HEK293 (cell line): Measurements from ENCODE around the gene ABTB2.

Experiments
- IKZF3 ChIP-seq: fragments of 450-650 bp; IDR thresholded peaks from 2 replicates; pipeline ENCODE4 v1.5.0; 2018; ENCODE audit warnings: missing biosample characterization, mild to moderate bottlenecking, missing genetic modification characterization, moderate library complexity
- KLF10 ChIP-seq: fragments of 450-650 bp; IDR thresholded peaks from 2 replicates; pipeline ENCODE4 v1.5.1; 2018; ENCODE audit warnings: missing biosample characterization, mild to moderate bottlenecking, missing genetic modification characterization
- YY1 ChIP-seq: fragments of 450-650 bp; formaldehyde crosslinking; IDR thresholded peaks from 2 replicates; pipeline ENCODE4 v1.5.1; 2018; ENCODE audit warnings: missing biosample characterization, missing genetic modification characterization
- ZBTB1 ChIP-seq: fragments of 450-650 bp; formaldehyde crosslinking; IDR thresholded peaks from 2 replicates; pipeline ENCODE4 v1.5.1; 2016; ENCODE audit warnings: missing biosample characterization, missing genetic modification characterization
- ZNF292 ChIP-seq: fragments of 450-650 bp; formaldehyde crosslinking; IDR thresholded peaks from 2 replicates; pipeline ENCODE4 v1.5.1; 2016; ENCODE audit warnings: low read depth, missing biosample characterization, missing genetic modification characterization, borderline replicate concordance
- ZNF391 ChIP-seq: fragments of 450-650 bp; formaldehyde crosslinking; IDR thresholded peaks from 2 replicates; pipeline ENCODE4 v1.5.1; 2016; ENCODE audit warnings: low read depth, missing biosample characterization, missing genetic modification characterization, borderline replicate concordance
- ZNF623 ChIP-seq: fragments of 450-650 bp; formaldehyde crosslinking; IDR thresholded peaks from 2 replicates; pipeline ENCODE4 v1.5.1; 2016; ENCODE audit warnings: missing biosample characterization, missing genetic modification characterization
- TF ChIP-seq, protein P1 (sequence below): fragments of 450-650 bp; formaldehyde crosslinking; IDR thresholded peaks from 2 replicates; pipeline ENCODE4 v1.5.1; 2016; ENCODE audit warnings: missing biosample characterization, missing genetic modification characterization
- TF ChIP-seq, protein P2 (sequence below): fragments of 450-650 bp; formaldehyde crosslinking; IDR thresholded peaks from 2 replicates; pipeline ENCODE4 v1.5.1; 2016; ENCODE audit warnings: missing biosample characterization, missing genetic modification characterization
- TF ChIP-seq, protein P3 (sequence below): fragments of 450-650 bp; formaldehyde crosslinking; optimal IDR thresholded peaks from 2 replicates; pipeline ENCODE3; 2016; ENCODE audit warnings: missing biosample characterization, mild to moderate bottlenecking, missing genetic modification characterization
- TF ChIP-seq, protein P4 (sequence below): fragments of 450-650 bp; formaldehyde crosslinking; IDR thresholded peaks from 2 replicates; pipeline ENCODE4 v1.5.1; 2016; ENCODE audit warnings: missing biosample characterization, missing genetic modification characterization
- TF ChIP-seq, protein P5 (sequence below): fragments of 450-650 bp; formaldehyde crosslinking; IDR thresholded peaks from 2 replicates; pipeline ENCODE4 v1.5.1; 2016; ENCODE audit warnings: missing biosample characterization, missing genetic modification characterization, borderline replicate concordance
- TF ChIP-seq, protein P6 (sequence below): fragments of 450-650 bp; formaldehyde crosslinking; IDR thresholded peaks from 2 replicates; pipeline ENCODE4 v1.5.1; 2016; ENCODE audit warnings: missing biosample characterization, missing genetic modification characterization

DNA sequence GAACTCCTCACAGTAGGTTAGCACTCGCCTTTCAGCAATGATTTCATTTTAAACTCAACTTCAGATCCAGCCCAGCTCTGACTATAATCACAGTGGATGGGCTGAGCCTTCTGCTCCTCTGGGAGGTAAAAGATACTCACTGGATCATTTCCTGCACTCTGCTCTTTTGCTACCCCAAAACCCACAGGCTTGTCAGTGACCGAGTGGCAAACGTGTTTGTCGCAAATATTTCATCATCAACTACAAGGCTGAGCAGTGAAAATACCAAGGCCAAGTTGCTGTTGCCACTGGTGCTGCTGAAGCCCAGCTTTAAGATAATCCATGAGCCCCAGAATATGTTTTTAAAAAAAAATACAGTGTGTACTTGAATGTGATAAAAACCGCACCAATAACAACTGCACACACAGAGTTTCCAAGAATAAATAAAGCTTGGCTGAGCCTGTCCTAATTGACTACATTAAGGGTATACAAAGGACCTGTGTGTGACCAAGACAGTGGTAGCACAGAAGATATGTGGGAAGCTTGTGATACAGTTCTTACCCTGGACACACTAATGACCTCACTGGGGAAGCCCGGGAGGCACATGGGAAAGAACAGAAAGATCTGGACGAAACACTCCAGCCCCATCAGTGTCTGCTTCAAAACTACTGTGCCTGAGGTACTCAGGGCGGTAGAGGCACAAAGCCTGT lies 41.3 kb downstream of the ABTB2 start:
- TF ChIP-seq, protein P1, sequence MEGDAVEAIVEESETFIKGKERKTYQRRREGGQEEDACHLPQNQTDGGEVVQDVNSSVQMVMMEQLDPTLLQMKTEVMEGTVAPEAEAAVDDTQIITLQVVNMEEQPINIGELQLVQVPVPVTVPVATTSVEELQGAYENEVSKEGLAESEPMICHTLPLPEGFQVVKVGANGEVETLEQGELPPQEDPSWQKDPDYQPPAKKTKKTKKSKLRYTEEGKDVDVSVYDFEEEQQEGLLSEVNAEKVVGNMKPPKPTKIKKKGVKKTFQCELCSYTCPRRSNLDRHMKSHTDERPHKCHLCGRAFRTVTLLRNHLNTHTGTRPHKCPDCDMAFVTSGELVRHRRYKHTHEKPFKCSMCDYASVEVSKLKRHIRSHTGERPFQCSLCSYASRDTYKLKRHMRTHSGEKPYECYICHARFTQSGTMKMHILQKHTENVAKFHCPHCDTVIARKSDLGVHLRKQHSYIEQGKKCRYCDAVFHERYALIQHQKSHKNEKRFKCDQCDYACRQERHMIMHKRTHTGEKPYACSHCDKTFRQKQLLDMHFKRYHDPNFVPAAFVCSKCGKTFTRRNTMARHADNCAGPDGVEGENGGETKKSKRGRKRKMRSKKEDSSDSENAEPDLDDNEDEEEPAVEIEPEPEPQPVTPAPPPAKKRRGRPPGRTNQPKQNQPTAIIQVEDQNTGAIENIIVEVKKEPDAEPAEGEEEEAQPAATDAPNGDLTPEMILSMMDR, result no peak
- no peak for TF ChIP-seq YY1 (tag by site-specific recombination)
- TF ChIP-seq, protein P2, sequence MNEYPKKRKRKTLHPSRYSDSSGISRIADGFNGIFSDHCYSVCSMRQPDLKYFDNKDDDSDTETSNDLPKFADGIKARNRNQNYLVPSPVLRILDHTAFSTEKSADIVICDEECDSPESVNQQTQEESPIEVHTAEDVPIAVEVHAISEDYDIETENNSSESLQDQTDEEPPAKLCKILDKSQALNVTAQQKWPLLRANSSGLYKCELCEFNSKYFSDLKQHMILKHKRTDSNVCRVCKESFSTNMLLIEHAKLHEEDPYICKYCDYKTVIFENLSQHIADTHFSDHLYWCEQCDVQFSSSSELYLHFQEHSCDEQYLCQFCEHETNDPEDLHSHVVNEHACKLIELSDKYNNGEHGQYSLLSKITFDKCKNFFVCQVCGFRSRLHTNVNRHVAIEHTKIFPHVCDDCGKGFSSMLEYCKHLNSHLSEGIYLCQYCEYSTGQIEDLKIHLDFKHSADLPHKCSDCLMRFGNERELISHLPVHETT (tag by site-specific recombination), result no peak
- TF ChIP-seq, protein P3, sequence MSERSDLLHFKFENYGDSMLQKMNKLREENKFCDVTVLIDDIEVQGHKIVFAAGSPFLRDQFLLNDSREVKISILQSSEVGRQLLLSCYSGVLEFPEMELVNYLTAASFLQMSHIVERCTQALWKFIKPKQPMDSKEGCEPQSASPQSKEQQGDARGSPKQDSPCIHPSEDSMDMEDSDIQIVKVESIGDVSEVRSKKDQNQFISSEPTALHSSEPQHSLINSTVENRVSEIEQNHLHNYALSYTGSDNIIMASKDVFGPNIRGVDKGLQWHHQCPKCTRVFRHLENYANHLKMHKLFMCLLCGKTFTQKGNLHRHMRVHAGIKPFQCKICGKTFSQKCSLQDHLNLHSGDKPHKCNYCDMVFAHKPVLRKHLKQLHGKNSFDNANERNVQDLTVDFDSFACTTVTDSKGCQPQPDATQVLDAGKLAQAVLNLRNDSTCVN, result no peak
- no peak for TF ChIP-seq ZNF623 (tag by site-specific recombination)
- no peak for TF ChIP-seq KLF10 (tag by site-specific recombination)
- TF ChIP-seq, protein P4, sequence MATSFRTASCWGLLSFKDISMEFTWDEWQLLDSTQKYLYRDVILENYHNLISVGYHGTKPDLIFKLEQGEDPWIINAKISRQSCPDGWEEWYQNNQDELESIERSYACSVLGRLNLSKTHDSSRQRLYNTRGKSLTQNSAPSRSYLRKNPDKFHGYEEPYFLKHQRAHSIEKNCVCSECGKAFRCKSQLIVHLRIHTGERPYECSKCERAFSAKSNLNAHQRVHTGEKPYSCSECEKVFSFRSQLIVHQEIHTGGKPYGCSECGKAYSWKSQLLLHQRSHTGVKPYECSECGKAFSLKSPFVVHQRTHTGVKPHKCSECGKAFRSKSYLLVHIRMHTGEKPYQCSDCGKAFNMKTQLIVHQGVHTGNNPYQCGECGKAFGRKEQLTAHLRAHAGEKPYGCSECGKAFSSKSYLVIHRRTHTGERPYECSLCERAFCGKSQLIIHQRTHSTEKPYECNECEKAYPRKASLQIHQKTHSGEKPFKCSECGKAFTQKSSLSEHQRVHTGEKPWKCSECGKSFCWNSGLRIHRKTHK (tag by site-specific recombination), result no peak
- TF ChIP-seq ZNF292 (tag by site-specific recombination), result no peak
- no peak for TF ChIP-seq IKZF3 (tag by site-specific recombination)
- TF ChIP-seq ZNF391 (tag by site-specific recombination), result no peak
- TF ChIP-seq, protein P5, sequence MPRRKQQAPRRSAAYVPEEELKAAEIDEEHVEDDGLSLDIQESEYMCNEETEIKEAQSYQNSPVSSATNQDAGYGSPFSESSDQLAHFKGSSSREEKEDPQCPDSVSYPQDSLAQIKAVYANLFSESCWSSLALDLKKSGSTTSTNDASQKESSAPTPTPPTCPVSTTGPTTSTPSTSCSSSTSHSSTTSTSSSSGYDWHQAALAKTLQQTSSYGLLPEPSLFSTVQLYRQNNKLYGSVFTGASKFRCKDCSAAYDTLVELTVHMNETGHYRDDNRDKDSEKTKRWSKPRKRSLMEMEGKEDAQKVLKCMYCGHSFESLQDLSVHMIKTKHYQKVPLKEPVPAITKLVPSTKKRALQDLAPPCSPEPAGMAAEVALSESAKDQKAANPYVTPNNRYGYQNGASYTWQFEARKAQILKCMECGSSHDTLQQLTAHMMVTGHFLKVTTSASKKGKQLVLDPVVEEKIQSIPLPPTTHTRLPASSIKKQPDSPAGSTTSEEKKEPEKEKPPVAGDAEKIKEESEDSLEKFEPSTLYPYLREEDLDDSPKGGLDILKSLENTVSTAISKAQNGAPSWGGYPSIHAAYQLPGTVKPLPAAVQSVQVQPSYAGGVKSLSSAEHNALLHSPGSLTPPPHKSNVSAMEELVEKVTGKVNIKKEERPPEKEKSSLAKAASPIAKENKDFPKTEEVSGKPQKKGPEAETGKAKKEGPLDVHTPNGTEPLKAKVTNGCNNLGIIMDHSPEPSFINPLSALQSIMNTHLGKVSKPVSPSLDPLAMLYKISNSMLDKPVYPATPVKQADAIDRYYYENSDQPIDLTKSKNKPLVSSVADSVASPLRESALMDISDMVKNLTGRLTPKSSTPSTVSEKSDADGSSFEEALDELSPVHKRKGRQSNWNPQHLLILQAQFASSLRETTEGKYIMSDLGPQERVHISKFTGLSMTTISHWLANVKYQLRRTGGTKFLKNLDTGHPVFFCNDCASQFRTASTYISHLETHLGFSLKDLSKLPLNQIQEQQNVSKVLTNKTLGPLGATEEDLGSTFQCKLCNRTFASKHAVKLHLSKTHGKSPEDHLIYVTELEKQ (tag by site-specific recombination), result no peak
- TF ChIP-seq ZBTB1 (tag by site-specific recombination), result no peak
- TF ChIP-seq, protein P6, sequence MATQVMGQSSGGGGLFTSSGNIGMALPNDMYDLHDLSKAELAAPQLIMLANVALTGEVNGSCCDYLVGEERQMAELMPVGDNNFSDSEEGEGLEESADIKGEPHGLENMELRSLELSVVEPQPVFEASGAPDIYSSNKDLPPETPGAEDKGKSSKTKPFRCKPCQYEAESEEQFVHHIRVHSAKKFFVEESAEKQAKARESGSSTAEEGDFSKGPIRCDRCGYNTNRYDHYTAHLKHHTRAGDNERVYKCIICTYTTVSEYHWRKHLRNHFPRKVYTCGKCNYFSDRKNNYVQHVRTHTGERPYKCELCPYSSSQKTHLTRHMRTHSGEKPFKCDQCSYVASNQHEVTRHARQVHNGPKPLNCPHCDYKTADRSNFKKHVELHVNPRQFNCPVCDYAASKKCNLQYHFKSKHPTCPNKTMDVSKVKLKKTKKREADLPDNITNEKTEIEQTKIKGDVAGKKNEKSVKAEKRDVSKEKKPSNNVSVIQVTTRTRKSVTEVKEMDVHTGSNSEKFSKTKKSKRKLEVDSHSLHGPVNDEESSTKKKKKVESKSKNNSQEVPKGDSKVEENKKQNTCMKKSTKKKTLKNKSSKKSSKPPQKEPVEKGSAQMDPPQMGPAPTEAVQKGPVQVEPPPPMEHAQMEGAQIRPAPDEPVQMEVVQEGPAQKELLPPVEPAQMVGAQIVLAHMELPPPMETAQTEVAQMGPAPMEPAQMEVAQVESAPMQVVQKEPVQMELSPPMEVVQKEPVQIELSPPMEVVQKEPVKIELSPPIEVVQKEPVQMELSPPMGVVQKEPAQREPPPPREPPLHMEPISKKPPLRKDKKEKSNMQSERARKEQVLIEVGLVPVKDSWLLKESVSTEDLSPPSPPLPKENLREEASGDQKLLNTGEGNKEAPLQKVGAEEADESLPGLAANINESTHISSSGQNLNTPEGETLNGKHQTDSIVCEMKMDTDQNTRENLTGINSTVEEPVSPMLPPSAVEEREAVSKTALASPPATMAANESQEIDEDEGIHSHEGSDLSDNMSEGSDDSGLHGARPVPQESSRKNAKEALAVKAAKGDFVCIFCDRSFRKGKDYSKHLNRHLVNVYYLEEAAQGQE (tag by site-specific recombination), result no peak
